HFFc6 (cell line): ENCODE data around the gene CDH2. TPM values are rescaled to one million over a fixed set of nuclear protein-coding genes. Genes with fewer than 3 reads are reported as not detected.

Experiments used
- DNase-seq: peaks from one replicate; pipeline ENCODE4 v3.0.0-alpha.2; 2018
- H3K27ac Mint-ChIP-seq: 2 replicates; pipeline ENCODE4 v1.8.0; 2020; ENCODE audit warnings: mild to moderate bottlenecking, mixed read lengths
- H3K27me3 Mint-ChIP-seq: 2 replicates; pipeline ENCODE4 v1.8.0; 2021; ENCODE audit warnings: mild to moderate bottlenecking, moderate library complexity, mixed read lengths; ENCODE audit not compliant: insufficient read depth
- H3K36me3 Mint-ChIP-seq: 2 replicates; pipeline ENCODE4 v1.8.0; 2021; ENCODE audit warnings: low read depth, mixed read lengths
- H3K4me1 Mint-ChIP-seq: 2 replicates; pipeline ENCODE4 v1.8.0; 2020; ENCODE audit warnings: low read depth, mixed read lengths
- H3K4me3 Mint-ChIP-seq: 2 replicates; pipeline ENCODE4 v1.8.0; 2020; ENCODE audit warnings: mild to moderate bottlenecking, moderate library complexity, mixed read lengths
- H3K9me3 Mint-ChIP-seq: 2 replicates; pipeline ENCODE4 v1.8.0; 2020; ENCODE audit warnings: mild to moderate bottlenecking, mixed read lengths
- total RNA-seq, 6 experiments: library from RNA; stranded (reverse); fragmentation: NEBNext Ultra II Directional; extraction: Animal tissue kit (Norgen Biotek cat#: 25700); gene quantifications; 2 replicates in 1 of 6; 3 replicates in 5 of 6; pipeline ENCODE4 v1.2.3, GENCODE V29; 2021
- TF ChIP-seq, protein P1 (sequence below): fragments of 200-600 bp; sonication (generic); IDR thresholded peaks from 2 replicates; pipeline ENCODE4 v1.5.0; 2021; ENCODE audit warnings: antibody characterized with exemption, mild to moderate bottlenecking

The CDH2 gene
- total RNA-seq, 6 experiments from 2014 or later = 194 to 317 (median 206) TPM

DNA sequence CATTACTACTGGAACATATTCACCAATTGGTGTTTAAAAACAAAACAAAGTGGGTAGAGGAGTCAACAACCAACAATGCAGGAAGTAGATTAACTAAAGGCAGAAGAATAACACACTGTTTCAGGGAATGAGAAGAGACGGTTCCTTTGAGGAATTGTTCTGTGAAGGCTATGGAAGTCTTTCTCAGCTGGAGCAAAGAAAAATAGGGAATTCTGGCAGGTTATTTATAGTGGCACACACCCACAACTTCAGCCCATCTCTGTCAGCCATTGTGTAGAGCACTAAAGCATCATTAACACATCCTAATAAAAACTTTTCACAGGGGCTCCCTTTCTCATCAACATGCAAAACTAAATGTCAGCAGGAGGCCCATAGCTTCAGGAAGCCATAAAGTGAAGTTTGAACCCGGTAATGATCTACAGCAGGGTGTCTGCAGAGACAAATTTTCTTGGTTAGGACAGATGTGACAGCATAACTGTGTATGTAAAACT is 113.6 kb downstream of the CDH2 start:
- peak; percentile 52 for DNase-seq
- TF ChIP-seq, protein P1, sequence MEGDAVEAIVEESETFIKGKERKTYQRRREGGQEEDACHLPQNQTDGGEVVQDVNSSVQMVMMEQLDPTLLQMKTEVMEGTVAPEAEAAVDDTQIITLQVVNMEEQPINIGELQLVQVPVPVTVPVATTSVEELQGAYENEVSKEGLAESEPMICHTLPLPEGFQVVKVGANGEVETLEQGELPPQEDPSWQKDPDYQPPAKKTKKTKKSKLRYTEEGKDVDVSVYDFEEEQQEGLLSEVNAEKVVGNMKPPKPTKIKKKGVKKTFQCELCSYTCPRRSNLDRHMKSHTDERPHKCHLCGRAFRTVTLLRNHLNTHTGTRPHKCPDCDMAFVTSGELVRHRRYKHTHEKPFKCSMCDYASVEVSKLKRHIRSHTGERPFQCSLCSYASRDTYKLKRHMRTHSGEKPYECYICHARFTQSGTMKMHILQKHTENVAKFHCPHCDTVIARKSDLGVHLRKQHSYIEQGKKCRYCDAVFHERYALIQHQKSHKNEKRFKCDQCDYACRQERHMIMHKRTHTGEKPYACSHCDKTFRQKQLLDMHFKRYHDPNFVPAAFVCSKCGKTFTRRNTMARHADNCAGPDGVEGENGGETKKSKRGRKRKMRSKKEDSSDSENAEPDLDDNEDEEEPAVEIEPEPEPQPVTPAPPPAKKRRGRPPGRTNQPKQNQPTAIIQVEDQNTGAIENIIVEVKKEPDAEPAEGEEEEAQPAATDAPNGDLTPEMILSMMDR = no peak
- Mint-ChIP-seq H3K4me3 (peak overlapping the region; percentile 19), H3K27me3 (no peaks in the 10 kb centered on the region), H3K27ac (peak overlapping the region; percentile 93), H3K9me3 (peaks cover 10% of the 10 kb centered on the region; the same call in 1 of the 2 replicates), H3K36me3 (peaks cover 38% of the 10 kb centered on the region), H3K4me1 (peaks cover 99% of the 10 kb centered on the region)

DNA sequence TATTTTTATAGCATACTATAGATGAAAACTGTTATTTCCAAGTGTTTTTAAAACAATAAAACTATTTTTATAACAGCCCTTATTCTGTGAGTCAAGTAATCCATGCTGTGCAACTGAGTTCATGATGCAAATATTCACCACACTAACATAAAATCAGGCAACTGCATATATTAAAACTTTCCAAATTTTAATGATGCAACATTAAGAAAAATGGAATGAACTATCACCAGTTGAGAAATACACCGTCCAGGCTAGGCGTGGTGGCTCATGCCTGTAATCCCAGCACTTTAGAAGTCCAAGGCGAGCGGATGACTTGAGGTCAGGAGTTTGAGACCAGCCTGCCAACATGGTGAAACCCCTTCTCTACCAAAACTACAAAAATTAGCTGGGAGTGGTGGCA is 114.5 kb downstream of the CDH2 start:
- no peak for DNase-seq
- Mint-ChIP-seq H3K4me1 (peaks cover 97% of the 10 kb centered on the region), H3K36me3 (peaks cover 34% of the 10 kb centered on the region), H3K27me3 (no peaks in the 10 kb centered on the region), H3K4me3 (peak overlapping the region; percentile 5; the same call in 1 of the 2 replicates), H3K9me3 (peaks cover 4% of the 10 kb centered on the region; the same call in 1 of the 2 replicates), H3K27ac (peak overlapping the region; percentile 56)
- TF ChIP-seq, protein P1 = no peak

DNA sequence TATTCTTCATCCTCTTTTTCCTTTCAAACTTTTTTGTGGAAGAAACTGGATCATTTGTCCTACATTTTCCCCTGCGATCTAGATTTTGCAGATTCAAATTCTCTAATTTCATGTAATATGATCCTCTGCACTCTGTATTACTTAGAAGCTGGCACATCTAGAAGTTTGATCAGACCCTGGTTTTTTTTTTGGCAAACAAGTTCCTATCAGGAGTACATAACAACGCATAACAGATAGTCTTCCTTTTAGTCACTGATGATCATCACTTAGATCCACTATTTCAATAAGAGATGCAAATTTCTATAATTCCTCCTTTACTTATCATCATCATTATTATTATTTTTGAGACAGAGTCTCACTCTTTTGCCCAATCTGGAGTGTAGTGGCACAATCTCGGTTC is 117.1 kb downstream of the CDH2 start:
- DNase-seq = no peak
- H3K9me3 Mint-ChIP-seq = no peaks in the 10 kb centered on the region
- TF ChIP-seq, protein P1 = no peak
- H3K27ac Mint-ChIP-seq = peak overlapping the region; percentile 39
- H3K36me3 Mint-ChIP-seq = peaks cover 34% of the 10 kb centered on the region
- peaks cover 80% of the 10 kb centered on the region for H3K4me1 Mint-ChIP-seq
- H3K4me3 Mint-ChIP-seq = no peak overlapping the region
- H3K27me3 Mint-ChIP-seq = no peaks in the 10 kb centered on the region

- DNase-seq = no peak
- Mint-ChIP-seq H3K9me3 (no peaks in the 10 kb centered on the region), H3K36me3 (peaks cover 29% of the 10 kb centered on the region; the same call in 1 of the 2 replicates), H3K4me3 (no peak overlapping the region), H3K4me1 (peaks cover 43% of the 10 kb centered on the region), H3K27me3 (no peaks in the 10 kb centered on the region; the same call in 1 of the 2 replicates), H3K27ac (no peak overlapping the region)
- TF ChIP-seq, protein P1 = no peak
Measured at GRCh38 chr18:28050545-28050944, 126.4 kb downstream of the CDH2 start.

DNA sequence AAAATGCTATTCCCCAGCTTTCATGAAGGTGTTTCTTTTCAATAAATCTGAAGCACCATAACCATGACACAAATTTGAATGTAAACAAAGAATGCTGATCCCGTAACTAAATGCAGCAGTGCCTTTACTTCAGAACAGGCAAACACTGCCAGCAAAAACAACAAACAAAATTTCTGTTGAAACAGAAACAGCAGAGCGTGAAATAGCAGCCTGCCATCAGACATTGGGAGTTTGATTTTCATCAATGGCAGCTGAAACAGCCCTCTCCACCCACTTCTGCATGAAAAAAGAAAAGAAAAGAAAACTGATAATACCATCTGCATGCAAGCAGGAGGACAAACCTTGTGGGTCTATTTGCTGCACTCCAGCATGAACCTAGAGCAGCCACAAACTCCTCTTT is 128.3 kb downstream of the CDH2 start:
- TF ChIP-seq, protein P1 = no peak
- Mint-ChIP-seq H3K9me3 (no peaks in the 10 kb centered on the region), H3K36me3 (peaks cover 28% of the 10 kb centered on the region; the same call in 1 of the 2 replicates), H3K27me3 (peaks cover 5% of the 10 kb centered on the region), H3K4me1 (peaks cover 44% of the 10 kb centered on the region), H3K27ac (no peak overlapping the region), H3K4me3 (no peak overlapping the region)
- no peak for DNase-seq
